Measurements from ENCODE around the gene R3HDM2. TPM values are rescaled to one million over a fixed set of nuclear protein-coding genes. Genes with fewer than 3 reads are reported as not detected.
"Not testable (repeated sequence)": the region's sequence is repeated elsewhere in the genome, so short reads cannot be mapped to it uniquely, and the experiment has no call there.

Gene R3HDM2
- total and polyA plus RNA-seq, 2 donors from 2014 or later = 16.5 to 67.3 TPM

GRCh38 chr12:57448669-57449068, 17.8 kb upstream of the R3HDM2 start:
- Histone ChIP-seq H3K27me3 (ENCODE audit: control insufficient read depth, insufficient read depth, low read length) (no peaks in the 10 kb centered on the region), H3K36me3 (ENCODE audit: control insufficient read depth in 2 of 3, insufficient read depth in 3 of 3, low read length in 3 of 3) (no peaks in the 10 kb centered on the region), H3K27ac (ENCODE audit: low read depth in 2 of 2, low read length in 2 of 2) (no peak overlapping the region), H3K4me1 (ENCODE audit: control insufficient read depth in 2 of 3, insufficient read depth in 2 of 3, low read depth in 1 of 3, low read length in 3 of 3) (peaks cover 0 to 3% (median 0%) of the 10 kb centered on the region in 3 donors), H3K9me3 (ENCODE audit: control insufficient read depth in 2 of 3, insufficient read depth in 1 of 3, low read length in 3 of 3) (no peaks in the 10 kb centered on the region), H3K9ac (ENCODE audit: low read length in 3 of 3) (no peak overlapping the region), H3K4me3 (ENCODE audit: low read length in 3 of 3) (no peak overlapping the region)
- intact Hi-C loops (cut with DNase I) = loop anchor here (5.0 kb wide), 1 partner anchor 141 kb away; no protein-coding TSS in a partner anchor
- FAIRE-seq (no peak), DNase-seq (no peak)
- no peak for TF ChIP-seq CTCF (IDR thresholded peaks at IDR 0.05; ENCODE audit: borderline replicate concordance, extremely low read depth, insufficient read depth)

- Histone ChIP-seq H3K9ac (ENCODE audit: low read length in 3 of 3) (no peak overlapping the region), H3K27me3 (ENCODE audit: control insufficient read depth, insufficient read depth, low read length) (no peaks in the 10 kb centered on the region), H3K4me3 (ENCODE audit: low read length in 3 of 3) (no peak overlapping the region), H3K4me1 (ENCODE audit: control insufficient read depth in 2 of 3, insufficient read depth in 2 of 3, low read depth in 1 of 3, low read length in 3 of 3) (no peaks in the 10 kb centered on the region), H3K27ac (ENCODE audit: low read depth in 2 of 2, low read length in 2 of 2) (no peak overlapping the region), H3K9me3 (ENCODE audit: control insufficient read depth in 2 of 3, insufficient read depth in 1 of 3, low read length in 3 of 3) (no peaks in the 10 kb centered on the region), H3K36me3 (ENCODE audit: control insufficient read depth in 2 of 3, insufficient read depth in 3 of 3, low read length in 3 of 3) (no peaks in the 10 kb centered on the region)
- no peak for DNase-seq
- intact Hi-C loops (cut with DNase I) = loop anchor here (5.0 kb wide), 1 partner anchor 139 kb away; no protein-coding TSS in a partner anchor
- no peak for TF ChIP-seq CTCF (IDR thresholded peaks at IDR 0.05; ENCODE audit: borderline replicate concordance, extremely low read depth, insufficient read depth)
- FAIRE-seq = no peak
These were observed 15.6 kb upstream of the R3HDM2 start for GRCh38 chr12:57446292-57446960.

- Histone ChIP-seq H3K27me3 (ENCODE audit: control insufficient read depth, insufficient read depth, low read length) (no peaks in the 10 kb centered on the region), H3K9ac (ENCODE audit: low read length in 3 of 3) (no peak overlapping the region), H3K27ac (ENCODE audit: low read depth in 2 of 2, low read length in 2 of 2) (no peak overlapping the region), H3K36me3 (ENCODE audit: control insufficient read depth in 2 of 3, insufficient read depth in 3 of 3, low read length in 3 of 3) (no peaks in the 10 kb centered on the region), H3K4me3 (ENCODE audit: low read length in 3 of 3) (no peak overlapping the region), H3K4me1 (ENCODE audit: control insufficient read depth in 2 of 3, insufficient read depth in 2 of 3, low read depth in 1 of 3, low read length in 3 of 3) (no peaks in the 10 kb centered on the region), H3K9me3 (ENCODE audit: control insufficient read depth in 2 of 3, insufficient read depth in 1 of 3, low read length in 3 of 3) (no peaks in the 10 kb centered on the region)
- DNase-seq = no peak
- intact Hi-C loops (cut with DNase I) = loop anchor here (5.0 kb wide), 1 partner anchor 137 kb away; no protein-coding TSS in a partner anchor
- FAIRE-seq = no peak
- TF ChIP-seq CTCF (IDR thresholded peaks at IDR 0.05; ENCODE audit: borderline replicate concordance, extremely low read depth, insufficient read depth) = no peak
These were observed 13.9 kb upstream of the R3HDM2 start for GRCh38 chr12:57444744-57445143.

GRCh38 chr12:57444337-57444736, 13.5 kb upstream of the R3HDM2 start:
- FAIRE-seq = not testable (repeated sequence)

More at GRCh38 chr12:57444337-57444736, 13.5 kb upstream of the R3HDM2 start:
- H3K9me3 ChIP-seq (ENCODE audit: control insufficient read depth in 2 of 3, insufficient read depth in 1 of 3, low read length in 3 of 3); H3K27ac ChIP-seq (ENCODE audit: low read depth in 2 of 2, low read length in 2 of 2); intact Hi-C loops (cut with DNase I); H3K36me3 ChIP-seq (ENCODE audit: control insufficient read depth in 2 of 3, insufficient read depth in 3 of 3, low read length in 3 of 3); H3K27me3 ChIP-seq (ENCODE audit: control insufficient read depth, insufficient read depth, low read length); H3K9ac ChIP-seq (ENCODE audit: low read length in 3 of 3); H3K4me3 ChIP-seq (ENCODE audit: low read length in 3 of 3); H3K4me1 ChIP-seq (ENCODE audit: control insufficient read depth in 2 of 3, insufficient read depth in 2 of 3, low read depth in 1 of 3, low read length in 3 of 3); DNase-seq: not testable (repeated sequence)
